Sigmoid colon (tissue), 7 donors: ENCODE results near the gene C14orf39. TPM values are rescaled to one million over a fixed set of nuclear protein-coding genes. Genes with fewer than 3 reads are reported as not detected.

ENCODE experiments used
- DNase-seq: peaks from one replicate; pipeline ENCODE4 v3.0.0-alpha.2; 2019
- H3K27ac ChIP-seq, 4 donors: fragments of 200-600 bp; sonication (generic); one replicate each; pipeline ENCODE4 v1.5.1; 2016 to 2019; ENCODE audit warnings: mild to moderate bottlenecking in 1 of 4
- H3K27me3 ChIP-seq, 3 donors: fragments of 200-600 bp; sonication (generic); one replicate each; pipeline ENCODE4 v1.5.1; 2019; ENCODE audit warnings: mild to moderate bottlenecking in 1 of 3
- H3K36me3 ChIP-seq, 4 donors: fragments of 200-600 bp; sonication (generic); one replicate each; pipeline ENCODE4 v1.5.1; 2016 to 2019
- H3K4me1 ChIP-seq, 4 donors: fragments of 200-600 bp; sonication (generic); one replicate each; pipeline ENCODE4 v1.5.1; 2017 to 2019
- H3K4me3 ChIP-seq, 4 donors: fragments of 200-600 bp; sonication (generic); one replicate each; pipeline ENCODE4 v1.5.1; 2017 to 2019; ENCODE audit warnings: mild to moderate bottlenecking in 2 of 4, moderate library complexity in 1 of 4
- H3K9me3 ChIP-seq, 4 donors: fragments of 200-600 bp in 3 of 4; sonication (generic) in 3 of 4; one replicate each; pipeline versions ENCODE4 v1.5.1 to v1.6.1; 2013 to 2019
- CTCF ChIP-seq, 4 experiments: fragments of 450-650 bp in 3 of 4; fragments of 200-600 bp in 1 of 4; IDR thresholded peaks; one replicate each; pipeline ENCODE4 v1.5.1; 2016 to 2019; ENCODE audit warnings: antibody characterized with exemption in 4 of 4, mild to moderate bottlenecking in 3 of 4, moderate library complexity in 2 of 4
- EP300 ChIP-seq, 4 donors: sonication (generic); formaldehyde crosslinking; IDR thresholded peaks; one replicate each; pipeline ENCODE4 v1.6.1; 2017; ENCODE audit warnings: antibody characterized with exemption in 4 of 4
- POLR2A ChIP-seq, 2 donors: fragments of 450-650 bp; IDR thresholded peaks; one replicate each; pipeline ENCODE4 v1.6.1; 2016; ENCODE audit warnings: antibody characterized with exemption in 2 of 2, mild to moderate bottlenecking in 2 of 2, moderate library complexity in 2 of 2
- POLR2AphosphoS5 ChIP-seq, 4 donors: sonication (generic); formaldehyde crosslinking; IDR thresholded peaks; one replicate each; pipeline ENCODE4 v1.6.1; 2017; ENCODE audit warnings: antibody characterized with exemption in 4 of 4
- WGBS, 2 donors: extraction: QIAGEN DNeasy Blood & Tissue Kit; methylation state at CpG; one replicate each; pipeline ENCODE4 v1.1.7; 2013; 5-methylcytosine and 5-hydroxymethylcytosine counted together
- intact Hi-C: fragments of 100-400 bp; cut with DNase I; formaldehyde crosslinking; loops from one replicate; pipeline ENCODE4 v1.15.1; 2023
- polyA plus RNA-seq, 3 donors: library from polyadenylated mRNA; stranded (reverse); fragments of 200-250 nt; gene quantifications; one replicate each; pipeline ENCODE4 v1.2.3, GENCODE V29; 2013
- total RNA-seq, 4 donors: library from RNA; depleted of rRNA; stranded (reverse); fragments of >200 nt; gene quantifications; one replicate each; pipeline ENCODE4 v1.1.0, GENCODE V29; 2016
- donor health status: healthy with polysubstance abuse.
- donor health status: Bipolar disorder and iron deficiency.
- donor health status: healthy.

C14orf39 gene
- total and polyA plus RNA-seq, 7 donors: 0.16 to 1.6 (median 0.36) TPM; not detected in 4

GRCh38 chr14:60506985-60507829 lies 21.3 kb upstream of the C14orf39 start:
- H3K27ac ChIP-seq: no peak overlapping the region
- WGBS, 2 donors: 7 to 18% methylated on average over 48 of the region's 48 CpGs
- TF ChIP-seq CTCF (IDR thresholded peaks at IDR 0.05): no peak
- no peak for TF ChIP-seq POLR2AphosphoS5 (IDR thresholded peaks at IDR 0.05)
- no peak for TF ChIP-seq EP300 (IDR thresholded peaks at IDR 0.05)
- H3K9me3 ChIP-seq: no peaks in the 10 kb centered on the region
- intact Hi-C loops: no loop called here
- peaks cover 0 to 42% (median 36%) of the 10 kb centered on the region in 4 donors for H3K4me1 ChIP-seq
- H3K27me3 ChIP-seq: peaks cover 52 to 100% (median 70%) of the 10 kb centered on the region in 3 donors
- H3K36me3 ChIP-seq: no peaks in the 10 kb centered on the region
- no peak overlapping the region for H3K4me3 ChIP-seq
- DNase-seq: no peak

- H3K4me1 ChIP-seq: peaks cover 0 to 41% (median 36%) of the 10 kb centered on the region in 4 donors
- H3K36me3 ChIP-seq: no peaks in the 10 kb centered on the region
- intact Hi-C loops: no loop called here
- no peak overlapping the region for H3K27ac ChIP-seq
- no peak for DNase-seq
- no peak overlapping the region for H3K4me3 ChIP-seq
- no peaks in the 10 kb centered on the region for H3K9me3 ChIP-seq
- 6 to 18% methylated on average over 17 of the region's 17 CpGs for WGBS, 2 donors
- TF ChIP-seq EP300 (IDR thresholded peaks at IDR 0.05) (no peak), POLR2AphosphoS5 (IDR thresholded peaks at IDR 0.05) (no peak), POLR2A (IDR thresholded peaks at IDR 0.05) (no peak), CTCF (IDR thresholded peaks at IDR 0.05) (no peak)
- H3K27me3 ChIP-seq: peaks cover 49 to 100% (median 63%) of the 10 kb centered on the region in 3 donors
These were observed 20.7 kb upstream of the C14orf39 start for GRCh38 chr14:60506462-60506984.

GRCh38 chr14:60506010-60506409 lies 20.1 kb upstream of the C14orf39 start:
- DNase-seq: no peak
- H3K27ac ChIP-seq: no peak overlapping the region
- TF ChIP-seq POLR2AphosphoS5 (IDR thresholded peaks at IDR 0.05): no peak
- H3K27me3 ChIP-seq: peaks cover 44 to 98% (median 58%) of the 10 kb centered on the region in 3 donors
- peaks cover 0 to 36% (median 32%) of the 10 kb centered on the region in 4 donors for H3K4me1 ChIP-seq
- no peaks in the 10 kb centered on the region for H3K9me3 ChIP-seq
- H3K36me3 ChIP-seq: no peaks in the 10 kb centered on the region
- 3 to 8% methylated on average over 7 of the region's 7 CpGs for WGBS, 2 donors
- H3K4me3 ChIP-seq: no peak overlapping the region
- intact Hi-C loops: no loop called here

- H3K27me3 ChIP-seq: peaks cover 39 to 96% (median 52%) of the 10 kb centered on the region in 3 donors
- no peak overlapping the region for H3K27ac ChIP-seq
- H3K4me1 ChIP-seq: peaks cover 0 to 30% (median 27%) of the 10 kb centered on the region in 4 donors
- no peak overlapping the region for H3K4me3 ChIP-seq
- WGBS, 2 donors: 13 to 17% methylated on average over 2 of the region's 2 CpGs
- DNase-seq: no peak
- H3K36me3 ChIP-seq: no peaks in the 10 kb centered on the region
- TF ChIP-seq EP300 (IDR thresholded peaks at IDR 0.05) (no peak), CTCF (IDR thresholded peaks at IDR 0.05) (no peak), POLR2A (IDR thresholded peaks at IDR 0.05) (no peak), POLR2AphosphoS5 (IDR thresholded peaks at IDR 0.05) (no peak)
- intact Hi-C loops: no loop called here
- no peaks in the 10 kb centered on the region for H3K9me3 ChIP-seq
These were observed 19.6 kb upstream of the C14orf39 start for GRCh38 chr14:60505448-60505847.

GRCh38 chr14:60502541-60502940 lies 16.7 kb upstream of the C14orf39 start:
- H3K27ac ChIP-seq: no peak overlapping the region
- H3K27me3 ChIP-seq: peaks cover 18 to 73% (median 23%) of the 10 kb centered on the region in 3 donors
- H3K4me1 ChIP-seq: peaks cover 0 to 8% (median 6%) of the 10 kb centered on the region in 4 donors
- no peaks in the 10 kb centered on the region for H3K9me3 ChIP-seq
- H3K36me3 ChIP-seq: no peaks in the 10 kb centered on the region
- intact Hi-C loops: no loop called here
- DNase-seq: no peak
- TF ChIP-seq CTCF (IDR thresholded peaks at IDR 0.05) (no peak), EP300 (IDR thresholded peaks at IDR 0.05) (no peak), POLR2AphosphoS5 (IDR thresholded peaks at IDR 0.05) (no peak), POLR2A (IDR thresholded peaks at IDR 0.05) (no peak)
- H3K4me3 ChIP-seq: no peak overlapping the region
